Measurements from ENCODE around the gene VSTM2L. TPM values are rescaled to one million over a fixed set of nuclear protein-coding genes. Genes with fewer than 3 reads are reported as not detected.
A peak's percentile ranks its signal among the peaks of the same experiment; 100 is the strongest.

The VSTM2L gene
- total RNA-seq, 1 experiment from 2014 or later = not detected

DNA sequence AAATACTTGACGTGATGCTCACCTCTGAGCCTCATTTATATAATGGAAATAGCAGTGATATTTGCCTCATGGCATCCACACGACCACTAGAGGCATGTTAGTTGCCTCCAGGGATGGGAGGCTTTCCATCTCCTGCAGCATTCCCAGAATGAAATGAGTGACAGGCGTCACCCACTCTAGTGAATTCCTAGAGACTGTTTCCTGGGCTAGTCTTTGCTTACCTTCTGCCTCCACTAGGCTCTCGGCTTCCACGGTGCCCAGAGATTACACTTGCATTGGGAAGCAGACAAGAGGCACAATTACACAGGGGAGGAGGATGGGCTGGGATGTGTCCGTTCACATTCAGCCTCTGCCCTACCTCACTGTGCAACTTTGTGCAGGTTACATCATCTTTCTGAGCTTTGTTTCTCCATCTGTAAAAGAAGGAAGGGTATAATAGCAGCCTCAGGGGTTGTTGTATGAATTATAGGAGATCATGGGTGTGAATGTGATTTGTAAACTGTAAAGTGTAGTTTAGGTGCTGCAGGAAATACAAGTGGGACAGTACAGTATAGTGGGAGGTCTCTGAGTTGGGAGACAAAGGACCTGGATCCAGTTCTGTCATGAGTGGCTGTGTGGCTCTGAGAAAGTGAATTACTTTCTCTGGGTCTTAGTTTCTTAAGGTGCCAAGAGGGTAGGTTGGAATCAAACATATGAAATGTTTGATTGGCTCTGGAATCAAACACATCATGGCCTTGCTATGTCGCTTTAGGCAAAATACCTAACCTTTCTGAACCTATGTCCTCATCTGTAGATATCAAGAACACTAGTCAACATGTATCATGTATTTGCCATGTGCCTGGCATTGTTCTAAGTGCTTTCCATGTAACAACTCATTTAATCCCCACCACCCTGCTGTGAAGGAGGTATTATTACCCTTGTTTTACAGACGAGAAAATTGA, 3.6 kb upstream of the VSTM2L start:
- DNase-seq (ENCODE audit: low spot score) = no peak

DNA sequence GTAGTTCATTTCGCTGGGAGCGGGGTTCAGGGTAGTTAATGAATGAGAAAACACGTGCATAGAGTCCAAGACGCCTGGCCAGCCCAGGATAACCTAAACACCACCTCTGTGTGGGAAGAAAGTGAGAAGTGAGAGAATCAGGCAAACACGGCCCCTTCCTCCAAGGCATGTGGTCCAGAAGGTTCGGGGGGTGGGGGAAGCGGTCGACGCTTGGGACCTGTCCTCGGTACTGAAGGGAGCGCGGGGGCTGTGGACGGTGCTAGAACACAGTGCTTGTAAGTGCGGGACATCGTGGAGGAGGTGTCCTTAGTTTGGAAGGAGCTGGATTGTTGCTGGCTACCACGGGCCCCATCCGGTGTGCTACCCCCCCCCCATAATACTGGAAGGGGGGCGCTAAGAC, 1.7 kb upstream of the VSTM2L start:
- no peak for DNase-seq (ENCODE audit: low spot score)

DNA sequence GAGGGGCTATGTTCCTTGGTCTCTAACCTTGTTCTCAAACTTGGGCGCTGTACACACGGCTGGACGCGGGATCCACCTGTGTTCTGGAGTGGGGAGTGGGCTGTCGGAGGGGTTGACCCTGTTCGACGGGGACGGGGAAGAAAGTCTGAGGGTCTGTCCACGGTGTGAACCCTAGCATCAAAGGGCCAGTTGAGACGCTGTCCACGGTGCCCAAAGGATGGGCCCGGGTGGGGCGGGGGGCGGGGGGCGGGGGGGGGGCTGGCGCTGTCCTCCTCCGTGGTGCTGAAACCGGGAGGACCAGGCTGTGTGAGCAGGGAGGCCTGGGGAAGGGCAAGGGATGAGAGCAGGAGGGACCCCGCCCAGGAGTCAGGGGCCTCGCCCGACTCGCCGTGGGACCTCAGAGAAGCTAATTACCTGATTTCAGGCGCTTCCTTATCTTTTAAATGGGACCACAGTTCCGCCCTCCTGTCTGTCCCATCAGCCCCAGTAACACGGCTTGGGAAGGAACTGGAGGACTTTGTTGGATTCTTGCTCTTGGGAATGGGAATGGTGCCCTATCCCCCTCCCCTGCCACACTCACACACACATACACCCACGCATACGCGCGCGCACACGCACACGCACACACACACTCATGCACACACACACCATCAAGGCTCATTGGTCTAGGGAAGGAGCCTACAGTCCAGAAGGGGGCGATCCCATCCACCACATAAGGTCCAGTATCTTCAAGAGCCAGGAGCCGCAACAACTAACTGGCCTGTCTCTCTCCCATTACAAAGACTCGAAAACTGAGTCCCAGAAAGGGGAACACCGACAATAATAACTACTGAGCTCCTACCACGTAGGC, 1.0 kb upstream of the VSTM2L start:
- DNase-seq (ENCODE audit: low spot score) = peak; percentile 65

DNA sequence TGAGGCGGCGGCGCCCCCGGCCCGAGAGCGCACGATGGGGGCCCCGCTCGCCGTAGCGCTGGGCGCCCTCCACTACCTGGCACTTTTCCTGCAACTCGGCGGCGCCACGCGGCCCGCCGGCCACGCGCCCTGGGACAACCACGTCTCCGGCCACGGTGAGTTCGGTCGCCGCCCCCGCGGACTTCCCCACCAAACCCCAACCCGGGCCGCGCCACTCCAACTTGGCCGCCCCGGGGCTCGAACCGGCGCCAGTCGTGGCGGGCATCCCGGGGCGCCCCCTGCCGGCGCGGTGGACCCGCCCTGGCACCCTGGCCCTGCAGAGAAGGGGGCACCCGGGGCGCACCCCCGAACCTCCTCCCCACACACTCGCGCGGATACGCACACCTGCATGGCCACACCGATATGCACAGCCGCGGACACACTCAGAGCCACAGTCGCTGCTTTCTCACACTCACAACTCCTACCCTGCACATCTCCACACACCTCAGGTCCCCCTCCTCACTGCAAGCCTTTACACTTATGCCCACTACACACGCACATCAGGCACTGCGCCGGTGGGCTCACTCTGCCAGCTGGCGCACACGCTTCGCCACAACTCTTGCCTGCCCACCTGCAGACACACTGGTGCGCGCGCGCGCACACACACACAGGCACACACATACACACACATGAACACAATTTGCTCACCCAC, 535 bp downstream of the VSTM2L start:
- DNase-seq (ENCODE audit: low spot score) = no peak

DNA sequence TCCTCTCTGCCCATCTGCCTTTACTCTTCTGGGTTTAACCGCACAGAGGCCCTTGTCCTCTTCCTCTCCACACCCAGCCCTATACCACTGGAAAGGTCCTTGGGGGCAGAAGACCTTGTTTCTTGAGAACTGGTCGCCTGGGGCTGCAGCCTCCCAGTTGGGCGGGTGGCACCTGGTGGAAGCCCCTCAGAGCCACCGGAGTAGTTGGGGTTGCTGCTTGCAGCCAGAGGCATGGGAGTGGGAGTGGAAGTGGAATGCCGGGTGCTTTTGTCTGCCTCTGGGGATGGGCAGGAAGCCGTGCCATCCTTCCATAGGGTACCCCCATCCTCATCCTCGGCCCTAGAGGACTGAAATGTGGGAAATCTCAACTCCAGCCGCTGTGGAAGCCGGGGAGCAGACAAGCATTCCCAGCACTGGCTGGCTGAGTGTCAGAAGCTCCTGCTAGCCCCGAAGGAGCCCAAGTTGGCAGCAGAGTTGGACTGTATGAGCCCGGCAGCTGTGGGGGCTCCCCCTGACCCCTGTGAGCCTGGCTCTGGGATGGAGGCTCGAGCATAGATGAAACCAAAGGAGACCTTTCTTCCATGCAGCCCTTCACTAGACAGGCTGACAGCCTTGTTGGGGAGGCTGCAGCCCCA, 1.2 kb downstream of the VSTM2L start:
- DNase-seq (ENCODE audit: low spot score) = no peak

DNA sequence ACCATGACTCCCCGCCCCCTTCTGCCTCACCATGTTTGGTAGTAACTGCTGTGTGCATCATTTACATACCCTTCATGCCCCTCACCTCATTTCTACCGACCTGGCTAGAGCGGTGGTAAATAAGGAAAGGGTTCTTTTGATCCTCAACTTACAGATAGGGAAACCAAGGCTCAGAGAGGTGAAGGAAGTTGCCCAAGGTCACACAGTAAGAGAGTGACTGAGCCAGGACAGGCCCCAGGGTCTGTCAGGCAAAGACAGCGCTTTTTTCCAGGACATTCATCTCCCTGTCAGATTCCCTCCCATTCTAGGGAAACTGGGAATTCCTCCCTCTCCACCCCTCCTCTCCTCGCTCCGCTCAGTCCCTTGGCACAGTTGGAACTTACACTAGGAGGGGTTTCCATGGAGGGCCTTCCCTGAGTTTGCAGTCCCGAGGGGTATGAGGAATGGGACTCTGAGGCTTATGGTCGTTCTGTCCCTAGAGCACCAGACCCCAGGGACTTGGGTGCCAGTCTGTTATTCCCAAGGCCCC, 2.0 kb downstream of the VSTM2L start:
- no peak for DNase-seq (ENCODE audit: low spot score)

DNA sequence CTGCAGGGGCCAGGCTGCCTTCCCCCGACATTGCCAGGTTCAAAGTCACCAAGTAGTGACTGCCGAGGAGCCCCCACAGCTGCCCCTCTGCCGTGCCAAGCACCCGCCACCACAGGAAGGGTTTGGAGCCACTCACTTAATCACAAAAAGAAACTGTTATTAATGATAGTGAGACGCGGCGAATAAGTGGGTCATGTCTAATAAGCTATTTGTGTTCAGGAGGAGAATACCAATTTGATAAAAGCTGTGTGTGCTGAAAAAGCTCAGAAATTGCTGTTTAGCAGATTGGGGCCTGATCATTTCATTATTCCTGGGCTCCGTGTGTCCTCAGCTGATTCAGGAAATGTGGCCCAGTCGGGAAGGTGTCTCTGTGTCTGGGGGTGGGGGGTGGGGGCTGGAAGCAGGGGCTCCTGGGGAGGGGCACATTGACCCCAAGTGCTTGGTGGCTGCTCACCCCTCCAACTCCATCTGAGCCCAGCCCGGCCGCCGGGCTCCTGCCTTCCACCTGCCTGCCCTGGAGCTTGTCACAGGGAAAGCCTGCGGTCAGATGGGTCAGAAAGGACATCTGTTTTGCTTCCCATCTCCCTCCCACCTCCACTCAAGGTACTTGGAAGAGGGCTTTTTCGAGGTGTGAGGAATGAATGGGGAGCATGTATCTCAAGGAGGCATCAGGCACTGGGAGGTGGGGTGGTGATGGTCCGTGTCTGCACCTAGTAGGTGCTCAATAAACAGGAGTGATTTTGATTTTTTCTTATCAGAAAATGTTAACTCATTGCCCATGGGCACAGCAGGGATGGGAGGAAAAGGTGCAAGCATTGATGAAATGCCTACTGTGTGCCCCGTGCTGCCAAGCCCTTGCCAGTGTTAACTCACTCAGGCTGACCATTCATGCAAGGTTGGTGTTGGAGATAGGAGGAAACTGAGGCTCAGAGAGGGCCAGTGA, 3.0 kb downstream of the VSTM2L start:
- DNase-seq (ENCODE audit: low spot score) = no peak

DNA sequence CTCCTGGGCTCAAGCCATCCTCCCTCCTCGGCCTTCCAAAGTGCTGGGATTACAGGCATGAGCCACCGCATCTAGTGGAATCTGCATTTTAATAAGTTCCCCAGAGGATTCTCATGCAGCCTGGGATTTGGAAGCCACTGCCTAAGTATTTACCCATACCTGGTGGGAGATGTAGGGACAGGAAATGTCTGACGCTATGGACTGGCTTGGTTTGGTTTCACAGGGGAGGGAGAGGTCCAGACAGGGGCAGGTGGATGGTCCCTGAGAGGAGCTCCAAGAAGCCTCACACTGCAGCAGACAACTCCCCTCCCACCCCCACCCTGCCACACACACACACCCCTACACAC, 4.4 kb downstream of the VSTM2L start:
- no peak for DNase-seq (ENCODE audit: low spot score)

DNA sequence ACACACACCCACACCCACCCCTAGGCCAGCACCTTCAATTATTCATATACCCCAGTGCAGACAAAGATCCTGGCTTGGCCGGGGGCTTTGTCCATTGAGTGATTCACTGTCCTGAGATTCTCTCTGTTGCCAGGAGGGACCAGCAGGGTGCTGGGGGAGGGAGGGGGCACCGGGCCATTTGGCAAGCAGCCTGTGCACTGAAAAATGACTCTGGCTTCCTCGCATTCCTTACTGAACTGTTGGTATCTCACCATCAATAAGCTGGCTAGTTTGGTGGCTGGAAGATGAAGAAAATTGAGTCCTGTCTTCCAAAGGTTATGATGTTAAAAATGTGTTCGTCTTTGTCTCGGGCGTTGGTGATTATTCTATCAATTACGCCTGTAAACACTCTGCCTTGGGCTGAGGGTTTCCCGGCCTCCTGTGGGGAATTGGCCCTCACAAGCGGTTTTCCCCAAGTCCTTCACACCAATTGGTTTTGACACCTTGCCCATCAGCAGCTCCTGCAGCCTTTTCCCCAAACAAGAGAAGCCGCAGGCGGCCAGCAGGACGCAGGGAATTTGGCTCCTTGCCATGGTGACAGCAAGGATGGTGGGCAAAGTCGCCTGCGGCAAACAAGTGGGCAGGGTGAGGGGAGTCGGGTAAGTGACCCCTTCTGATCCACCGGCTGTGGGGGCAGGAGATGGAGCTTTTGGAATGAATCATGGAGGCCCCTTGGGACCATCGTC, 4.9 kb downstream of the VSTM2L start:
- DNase-seq (ENCODE audit: low spot score) = no peak

DNA sequence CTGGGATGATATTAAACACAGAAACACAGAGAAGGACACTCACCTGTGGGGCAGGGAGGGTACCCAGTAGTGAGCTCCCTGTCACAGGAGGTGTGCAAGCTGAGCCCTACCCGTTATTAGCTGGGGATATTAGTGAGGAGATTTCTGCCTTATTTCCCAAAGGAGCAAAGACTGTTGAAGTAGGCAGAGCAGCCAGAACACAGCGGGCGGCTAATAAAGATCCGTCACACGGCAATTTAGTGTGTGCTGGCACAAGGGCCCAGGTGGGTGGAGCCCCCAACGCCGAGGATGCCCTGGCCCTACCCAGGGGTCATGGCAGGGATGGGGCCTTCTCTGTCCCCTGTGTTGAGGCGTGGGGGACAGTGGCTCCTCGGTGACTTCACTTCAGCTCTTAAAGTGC, 8.3 kb downstream of the VSTM2L start:
- DNase-seq (ENCODE audit: low spot score) = no peak

DNA sequence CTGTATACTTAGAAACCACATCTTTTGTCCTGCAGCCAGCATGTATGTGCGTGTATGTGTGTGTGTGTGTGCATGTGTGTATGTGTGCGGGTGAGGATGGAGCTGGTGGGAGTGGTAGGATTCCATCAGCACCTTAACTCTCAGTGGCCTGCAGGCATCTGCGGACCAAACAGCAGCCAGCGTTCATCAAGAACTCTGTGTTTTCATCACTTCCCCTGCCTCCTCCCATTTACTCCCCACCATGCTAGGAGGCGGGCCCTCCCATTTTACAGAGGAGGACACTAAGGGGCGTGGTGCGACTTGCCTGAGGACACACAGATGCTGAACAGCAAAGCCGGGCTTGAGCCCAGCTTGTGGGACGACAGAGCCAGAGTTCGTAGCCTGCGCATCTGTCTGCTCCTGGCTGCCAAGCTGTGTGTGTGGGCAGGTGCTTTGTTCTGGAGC, 8.9 kb downstream of the VSTM2L start:
- DNase-seq (ENCODE audit: low spot score) = no peak

DNA sequence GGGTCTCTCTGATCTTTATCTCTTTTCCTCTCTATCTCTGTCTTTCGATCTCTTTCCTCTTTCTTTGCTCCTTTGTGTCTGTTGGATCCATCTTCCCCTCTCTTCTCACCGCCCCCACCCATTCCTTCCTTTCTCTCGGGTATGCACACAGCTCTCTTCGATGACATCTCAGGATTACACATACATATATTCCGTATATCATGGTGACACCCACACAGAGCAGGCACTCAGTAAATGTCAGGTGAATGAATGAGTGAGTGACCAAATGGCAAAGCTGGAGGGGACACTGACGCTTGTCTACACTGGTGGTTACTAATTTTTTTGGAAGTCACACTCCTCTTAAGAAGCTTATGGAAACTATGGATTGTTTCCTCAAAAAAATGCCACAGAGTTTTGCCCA, 9.9 kb downstream of the VSTM2L start:
- no peak for DNase-seq (ENCODE audit: low spot score)

DNA sequence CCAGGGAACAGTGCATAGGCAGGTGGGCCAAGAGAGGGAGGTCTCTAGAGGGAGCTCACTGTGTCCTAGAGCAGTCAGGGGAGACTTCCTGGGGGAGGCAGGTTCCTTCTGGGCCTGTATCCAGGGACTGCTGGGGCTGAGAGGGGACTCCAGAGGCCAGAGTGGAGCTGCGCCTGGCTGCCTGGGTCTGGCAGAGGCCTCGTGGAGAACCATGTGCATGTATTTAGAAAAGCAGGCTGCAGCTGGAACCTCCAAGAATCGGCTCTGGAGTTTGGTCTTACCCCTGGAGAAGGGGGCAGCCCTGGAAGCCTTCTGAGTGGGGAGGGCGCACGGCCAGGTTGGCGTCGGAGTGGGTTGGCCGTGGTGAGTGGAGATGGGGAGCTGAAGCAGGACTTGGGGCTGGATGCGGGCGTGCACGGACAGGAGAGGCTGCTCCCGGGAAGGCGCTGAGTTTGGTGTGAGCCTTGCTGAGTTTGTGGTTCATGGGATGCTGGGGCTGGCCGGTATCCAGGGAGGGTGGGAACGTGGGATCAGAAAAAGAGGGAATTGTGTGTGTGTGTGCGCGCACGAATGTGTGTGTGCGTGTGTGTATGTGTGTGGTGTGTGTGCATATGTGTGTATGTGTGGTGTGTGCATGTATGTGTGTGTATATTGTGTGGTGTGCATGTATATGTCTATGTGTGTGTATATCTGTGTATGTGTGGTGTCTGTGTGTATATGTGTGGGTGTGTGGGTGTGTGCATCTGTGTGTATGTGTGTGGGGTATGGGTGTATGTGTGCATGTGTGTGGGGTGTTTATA, 10.8 kb downstream of the VSTM2L start:
- no peak for DNase-seq (ENCODE audit: low spot score)

DNA sequence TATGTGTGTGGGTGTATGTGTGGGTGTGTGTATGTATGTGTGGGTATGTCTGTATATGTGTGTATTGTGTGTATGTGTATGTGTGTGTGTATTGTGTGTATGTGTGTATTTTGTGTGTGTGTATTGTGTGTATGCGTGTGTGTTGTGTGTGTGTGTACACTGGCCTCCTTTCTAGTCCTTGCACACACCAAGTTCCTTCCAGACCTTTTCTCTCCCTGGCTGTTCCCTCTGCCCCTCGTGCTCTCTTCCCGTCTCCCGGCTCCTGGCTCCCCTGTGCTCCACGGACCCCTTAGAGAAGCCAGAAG, 11.4 kb downstream of the VSTM2L start:
- no peak for DNase-seq (ENCODE audit: low spot score)

DNA sequence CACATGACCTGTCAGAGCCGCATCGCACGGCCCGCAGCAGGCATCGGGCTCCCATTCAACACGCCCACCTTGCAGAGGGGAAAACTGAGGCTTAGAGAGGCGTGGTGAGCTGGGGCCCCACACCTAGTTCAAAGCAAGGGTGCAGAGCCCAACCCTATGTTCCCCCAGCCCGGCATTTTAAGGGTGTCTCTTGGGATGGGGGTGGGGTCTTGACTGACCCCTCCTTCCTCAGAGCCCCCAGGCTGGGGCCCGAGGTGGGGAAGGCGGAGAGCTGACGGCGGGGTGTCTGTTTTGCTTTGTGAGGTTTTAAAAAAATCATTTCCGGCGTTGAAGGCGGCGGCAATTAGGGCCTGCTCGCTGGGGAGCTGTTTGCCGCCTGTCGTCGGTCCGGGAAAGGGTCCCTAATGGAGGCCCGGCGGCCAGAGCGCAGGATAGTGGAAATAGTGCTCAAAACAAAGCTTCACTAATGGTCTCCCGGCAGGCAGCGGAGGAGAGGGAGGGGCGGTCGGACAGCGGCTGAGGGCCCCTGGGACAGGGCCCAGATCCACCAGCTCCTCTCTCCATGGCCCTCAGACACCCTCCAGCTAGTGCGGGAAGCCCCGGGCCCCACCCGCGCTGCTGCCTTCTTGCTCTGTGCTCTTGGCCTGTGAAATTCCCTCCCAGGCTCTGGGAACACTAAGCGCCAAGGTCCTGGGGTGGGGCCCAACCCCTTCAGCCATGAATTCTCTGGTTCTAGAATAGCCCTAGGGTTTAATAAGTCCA, 11.9 kb downstream of the VSTM2L start:
- DNase-seq (ENCODE audit: low spot score) = no peak

DNA sequence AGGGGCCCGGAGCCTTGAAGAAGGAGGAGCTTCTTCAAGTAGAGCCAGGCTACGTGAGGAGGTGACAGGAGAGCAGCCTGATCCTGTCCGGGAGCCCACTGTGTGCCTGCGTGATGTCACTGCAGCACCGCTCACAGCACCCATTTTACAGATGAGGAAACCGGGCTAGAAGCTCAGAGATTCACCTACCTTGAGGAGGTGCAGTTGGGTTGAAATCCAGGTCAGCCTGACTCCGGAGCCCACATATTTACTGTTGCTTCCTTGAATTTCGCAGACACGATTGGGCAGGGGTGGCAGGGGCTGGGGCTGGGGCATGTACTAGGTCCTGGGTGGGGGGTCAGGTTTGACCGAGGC, 12.5 kb downstream of the VSTM2L start:
- no peak for DNase-seq (ENCODE audit: low spot score)

DNA sequence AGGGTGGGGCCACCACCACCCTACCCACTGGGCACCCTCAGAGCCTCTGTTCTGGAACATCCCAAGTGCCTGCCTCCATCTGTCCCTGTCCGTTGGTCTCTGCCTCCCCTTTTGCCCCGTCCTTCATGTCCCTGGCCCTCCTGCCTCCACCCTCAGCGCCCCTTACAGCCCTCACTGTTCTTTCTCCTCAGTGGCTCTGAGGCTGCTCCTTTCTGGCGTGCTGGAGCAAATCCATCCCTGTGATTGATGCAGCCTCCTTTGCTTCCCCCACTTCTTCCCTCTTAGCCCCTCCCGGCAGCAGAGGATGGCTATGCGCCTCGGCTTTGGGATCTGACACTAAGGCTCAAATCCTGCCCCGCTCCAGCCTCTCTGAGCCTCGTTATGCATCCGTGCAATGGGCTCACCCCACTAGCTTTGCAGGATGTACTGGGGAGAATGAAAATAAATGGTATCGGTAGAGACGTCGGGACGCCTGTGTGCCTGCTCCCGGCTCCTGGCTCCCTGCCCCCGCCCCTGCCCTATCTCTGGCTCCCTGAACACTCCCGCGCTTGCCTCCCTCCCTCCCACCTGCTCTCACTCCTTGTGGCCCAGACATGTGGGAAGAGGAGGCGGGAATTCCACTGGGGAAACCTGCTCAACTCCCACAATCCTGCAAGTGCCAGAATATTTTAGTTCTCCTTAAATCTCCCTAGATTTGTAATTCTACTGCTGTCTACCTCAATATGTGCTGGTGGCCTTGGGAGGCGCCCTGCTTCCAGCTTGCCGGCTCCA, 13.1 kb downstream of the VSTM2L start:
- no peak for DNase-seq (ENCODE audit: low spot score)

All from HT-29 (cell line).